DLD1 (cell line): ENCODE data around the gene RPLP2.

ENCODE experiments used
- in situ Hi-C: cut with HindIII; loops from 2 replicates; pipeline ENCODE4 v1.10.0; 2017; ENCODE audit warnings: low sequenced_read_pairs

The RPLP2 gene

GRCh38 chr11:819943-820649 is 10.3 kb downstream of the RPLP2 start:
- in situ Hi-C loops, result no loop called here

GRCh38 chr11:820655-821511 is 11.1 kb downstream of the RPLP2 start:
- in situ Hi-C loops, result no loop called here

- in situ Hi-C loops, result no loop called here
Observed at GRCh38 chr11:821512-822371, 12.0 kb downstream of the RPLP2 start.

GRCh38 chr11:823441-824291 is 13.9 kb downstream of the RPLP2 start:
- in situ Hi-C loops, result no loop called here

GRCh38 chr11:824292-824880 is 14.6 kb downstream of the RPLP2 start:
- in situ Hi-C loops, result no loop called here

GRCh38 chr11:824942-825341 is 15.2 kb downstream of the RPLP2 start:
- in situ Hi-C loops, result no loop called here

GRCh38 chr11:825366-826226 is 15.8 kb downstream of the RPLP2 start:
- in situ Hi-C loops, result no loop called here

GRCh38 chr11:826227-826621 is 16.5 kb downstream of the RPLP2 start:
- in situ Hi-C loops, result no loop called here

GRCh38 chr11:826836-827145 is 17.0 kb downstream of the RPLP2 start:
- in situ Hi-C loops, result no loop called here

- in situ Hi-C loops, result no loop called here
Observed at GRCh38 chr11:827146-827896, 17.6 kb downstream of the RPLP2 start.

GRCh38 chr11:827897-828192 is 18.1 kb downstream of the RPLP2 start, which contains the start of gene CRACR2B:
TSS of gene CRACR2B (plus strand) at chr11:827919. CDS start at chr11:828608, 689 bp downstream.
- in situ Hi-C loops, result no loop called here

- in situ Hi-C loops, result no loop called here
Observed at GRCh38 chr11:828506-829175, 18.9 kb downstream of the RPLP2 start.

GRCh38 chr11:829176-829846 is 19.5 kb downstream of the RPLP2 start:
- in situ Hi-C loops, result no loop called here

GRCh38 chr11:829847-830294 is 20.1 kb downstream of the RPLP2 start:
- in situ Hi-C loops, result no loop called here

GRCh38 chr11:830295-831117 is 20.7 kb downstream of the RPLP2 start:
- in situ Hi-C loops, result no loop called here

GRCh38 chr11:831118-831864 is 21.5 kb downstream of the RPLP2 start:
- in situ Hi-C loops, result no loop called here
